ENCODE measurements around the gene VAC14.
A peak's percentile ranks its signal among the peaks of the same experiment; 100 is the strongest.

The VAC14 gene

DNA sequence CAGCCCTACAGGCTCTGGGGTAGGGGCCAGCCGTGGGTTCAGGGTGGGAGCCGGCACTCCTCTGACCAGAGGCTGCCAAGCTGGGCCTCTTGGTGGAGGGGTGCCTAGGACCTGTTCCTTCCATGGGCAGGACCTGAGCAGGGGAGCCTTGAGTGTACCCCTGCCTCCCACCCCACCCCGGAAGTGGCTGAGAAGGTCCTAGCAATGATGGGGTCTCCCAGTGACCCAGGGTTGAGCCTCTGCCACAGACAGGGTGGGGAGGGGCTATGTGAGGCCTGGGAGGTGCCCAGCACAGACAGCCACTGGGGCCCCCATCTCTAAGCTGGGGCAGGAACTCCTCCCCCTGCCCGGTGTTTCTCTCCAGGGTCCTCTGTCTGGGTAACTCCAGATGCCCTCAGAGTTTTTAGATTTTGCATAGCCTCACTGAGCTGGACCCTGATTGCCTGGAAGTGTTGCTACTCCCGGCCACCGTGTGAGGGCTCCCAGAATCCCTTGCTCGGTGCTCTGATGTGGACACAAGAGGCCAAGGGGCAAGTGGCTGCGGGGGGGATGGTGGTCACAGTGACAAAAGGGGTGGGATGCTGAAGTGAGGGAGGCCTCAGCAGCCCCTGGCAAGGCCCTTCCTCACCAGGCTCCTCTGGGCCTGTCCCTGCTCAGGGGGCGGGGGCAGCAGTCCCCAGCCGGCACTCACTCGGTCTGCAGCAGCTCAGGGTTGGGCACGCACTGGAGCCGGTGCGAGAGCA lies 108.7 kb downstream of the VAC14 start:
- no peak for DNase-seq (ENCODE audit: low spot score)

DNA sequence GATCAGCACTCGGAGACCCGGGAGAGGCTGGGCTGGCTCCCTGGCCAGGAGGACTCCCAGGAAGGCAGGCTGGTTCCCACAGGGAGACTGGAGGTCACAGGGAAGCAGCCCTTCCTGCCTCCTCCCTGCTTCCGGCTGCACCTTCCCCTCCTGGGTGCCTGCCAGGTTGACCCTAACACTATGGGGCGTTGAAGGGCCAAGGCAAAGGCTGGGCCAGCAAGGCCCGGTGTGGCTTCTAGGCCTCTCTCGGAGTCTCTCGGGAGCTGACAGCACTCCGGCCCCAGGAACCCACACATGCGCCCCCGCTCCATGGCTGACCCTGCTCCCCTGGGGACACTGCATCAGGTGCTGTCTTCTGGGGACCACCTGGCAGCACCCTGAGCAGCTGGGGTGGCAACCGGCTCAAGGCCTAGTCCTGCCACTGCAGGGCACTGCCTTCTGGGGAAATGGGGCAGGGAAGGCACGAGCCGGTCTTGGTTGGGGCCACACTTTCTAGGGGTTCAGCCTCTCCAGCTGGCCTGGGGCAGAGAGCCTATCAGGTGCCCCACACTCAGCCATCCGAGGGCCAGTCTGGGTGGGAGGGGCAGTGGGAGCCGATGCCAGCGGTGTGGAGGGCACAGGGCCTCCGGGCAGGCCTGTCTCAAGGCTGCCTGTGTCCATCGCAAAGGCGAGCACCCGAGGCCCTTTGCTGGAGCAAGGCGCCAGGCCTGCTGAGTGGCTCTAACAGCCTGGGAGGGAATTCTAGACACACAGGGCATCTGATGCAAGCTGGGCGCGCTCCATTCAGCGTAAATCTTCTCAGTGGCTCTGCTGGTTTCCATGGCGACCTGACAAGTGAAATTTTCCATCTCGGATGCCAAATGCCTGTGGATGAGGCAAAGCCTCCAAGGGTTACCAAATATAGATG lies 109.5 kb downstream of the VAC14 start:
- peak; percentile 96 for DNase-seq (ENCODE audit: low spot score)

DNA sequence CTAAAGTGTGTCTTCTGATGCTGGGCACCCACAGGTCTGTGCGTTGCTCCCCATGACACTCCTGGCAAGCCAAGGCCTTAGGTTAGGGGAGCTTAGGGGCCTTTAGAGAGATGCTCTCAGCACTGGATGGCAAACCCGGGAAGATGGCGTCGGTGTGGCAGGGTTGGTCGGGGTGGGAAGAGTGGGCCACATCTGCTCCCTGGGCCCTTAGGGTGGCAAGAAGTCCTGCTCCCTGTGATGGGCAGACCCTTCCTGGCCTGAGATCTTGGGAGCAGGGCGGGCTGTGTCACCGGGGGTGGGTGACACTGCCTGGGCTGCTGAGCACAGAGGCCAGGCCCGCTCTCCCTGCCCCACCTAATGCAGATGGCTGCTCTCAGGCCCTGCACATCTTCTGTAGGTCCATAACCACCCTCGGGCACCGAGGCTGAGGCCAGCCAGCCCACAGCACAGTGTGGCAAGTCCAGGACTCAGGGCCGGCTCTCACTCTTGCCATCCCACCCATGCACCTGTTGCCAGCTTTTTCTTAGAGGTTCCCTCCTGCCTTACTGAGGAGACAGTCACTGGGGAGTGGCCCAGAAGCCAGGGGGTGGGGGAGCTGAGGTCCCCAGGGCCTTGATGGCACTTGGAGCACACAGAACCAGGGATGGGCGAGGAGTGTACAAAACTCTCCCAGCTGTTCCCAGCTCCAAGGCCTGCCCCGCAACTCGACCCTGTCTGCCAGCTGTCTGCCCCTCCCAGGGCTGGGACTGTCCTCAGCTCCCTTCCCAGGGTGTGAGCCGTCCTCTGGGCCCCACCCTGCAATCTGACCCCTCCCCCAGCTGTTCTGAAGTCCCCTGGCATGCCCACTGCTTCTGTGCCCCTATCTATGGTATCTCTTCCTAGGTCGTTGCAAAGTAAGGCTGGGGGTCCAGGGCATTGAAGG lies 110.7 kb downstream of the VAC14 start:
- no peak for DNase-seq (ENCODE audit: low spot score)

DNA sequence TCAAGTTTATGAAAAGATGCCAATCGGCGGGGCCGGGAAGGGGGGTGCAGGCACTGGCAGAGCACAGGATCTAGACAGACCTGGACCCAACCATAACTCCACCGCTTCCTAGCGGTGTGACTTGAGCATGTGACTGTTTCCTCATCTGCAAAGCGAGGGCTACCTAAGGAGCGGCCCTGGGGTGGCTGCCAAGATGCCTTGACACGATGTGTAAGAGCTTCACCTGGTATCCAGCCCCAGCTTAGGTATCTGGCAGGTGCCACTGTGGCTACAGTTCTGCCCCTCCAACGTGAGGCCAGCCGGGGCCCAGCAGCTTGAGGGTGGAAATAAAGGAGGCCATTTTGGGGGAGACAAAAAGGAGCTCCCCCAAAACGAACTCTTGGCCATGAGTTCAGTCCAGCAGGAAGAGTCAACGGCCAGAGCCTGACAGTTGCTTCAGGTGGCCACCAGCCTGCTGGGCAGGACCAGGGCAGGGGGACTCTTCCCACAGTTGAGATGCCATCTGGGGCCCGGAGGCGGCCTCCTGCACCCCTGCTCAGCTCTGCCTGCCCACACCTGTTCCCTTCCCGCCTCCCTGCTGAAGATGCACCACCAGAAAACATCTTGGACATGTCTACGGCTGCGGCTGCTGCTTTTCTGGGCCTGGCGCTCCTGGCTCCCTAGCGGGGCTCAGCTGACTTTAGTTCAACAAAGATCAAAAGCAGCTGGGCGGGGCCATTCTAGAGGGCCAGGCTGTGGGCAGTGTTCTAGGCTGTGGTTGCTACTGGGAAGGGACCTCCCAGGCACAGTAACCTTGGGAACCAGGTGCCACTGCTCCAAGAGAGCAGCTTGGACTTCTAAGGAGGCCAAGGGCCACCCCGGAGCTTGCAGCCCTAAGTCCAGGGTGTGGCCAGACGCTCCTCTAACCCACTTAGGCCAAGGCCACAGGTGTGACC lies 111.7 kb downstream of the VAC14 start:
- DNase-seq (ENCODE audit: low spot score) = no peak

DNA sequence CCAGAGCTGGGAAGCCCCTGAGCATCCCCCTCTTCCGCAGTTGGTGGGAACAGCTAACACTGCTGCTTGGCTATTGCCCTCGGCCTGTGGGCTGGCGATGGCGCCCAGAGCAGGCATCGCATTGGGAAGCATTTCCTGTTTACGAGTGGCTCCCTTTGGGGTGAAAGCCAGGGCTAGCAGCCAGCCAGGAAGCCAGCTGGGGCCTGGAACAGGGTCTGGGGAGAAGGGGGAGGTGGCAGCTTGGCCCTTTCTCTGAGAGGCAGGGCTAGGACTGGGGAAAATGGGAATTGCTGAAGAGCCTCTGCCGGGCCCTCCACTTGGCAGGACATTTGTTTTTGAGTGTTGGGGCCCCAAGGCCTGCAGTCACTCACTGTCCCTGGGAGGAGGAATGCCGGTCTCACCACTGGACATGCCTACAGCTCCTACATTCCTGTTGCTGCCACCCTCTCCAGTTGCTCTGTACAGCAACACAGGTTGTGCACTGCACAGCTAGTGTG lies 112.7 kb downstream of the VAC14 start:
- DNase-seq (ENCODE audit: low spot score) = peak; percentile 92

DNA sequence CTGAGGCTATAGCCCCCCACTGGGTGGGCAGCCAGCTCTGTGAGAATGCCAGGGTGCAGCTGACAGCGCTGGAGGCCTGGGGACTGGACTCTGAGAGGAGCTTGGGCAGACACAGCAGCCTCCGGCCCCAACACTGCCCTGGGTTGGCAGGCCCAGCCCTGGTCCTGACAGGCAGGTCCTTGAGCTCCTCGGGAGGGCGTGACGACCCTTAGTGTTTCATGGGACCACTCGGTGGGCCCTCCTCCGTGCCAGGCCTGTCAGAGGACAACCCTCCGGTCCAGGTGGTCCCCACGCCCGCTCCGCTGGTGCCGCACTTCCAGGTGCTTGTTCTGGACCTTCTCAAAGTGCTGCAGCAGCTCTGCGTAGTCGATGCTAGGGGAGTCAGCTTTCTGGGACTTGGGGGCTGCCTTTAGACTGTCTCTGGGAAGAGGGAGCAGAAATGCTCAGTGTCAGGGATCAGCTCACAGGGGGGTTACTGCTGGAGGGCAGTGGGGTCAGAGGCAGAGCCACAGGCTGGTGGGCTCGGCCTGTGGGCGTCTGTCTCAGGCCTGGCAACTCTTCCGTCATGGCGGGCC lies 113.2 kb downstream of the VAC14 start:
- DNase-seq (ENCODE audit: low spot score) = no peak

DNA sequence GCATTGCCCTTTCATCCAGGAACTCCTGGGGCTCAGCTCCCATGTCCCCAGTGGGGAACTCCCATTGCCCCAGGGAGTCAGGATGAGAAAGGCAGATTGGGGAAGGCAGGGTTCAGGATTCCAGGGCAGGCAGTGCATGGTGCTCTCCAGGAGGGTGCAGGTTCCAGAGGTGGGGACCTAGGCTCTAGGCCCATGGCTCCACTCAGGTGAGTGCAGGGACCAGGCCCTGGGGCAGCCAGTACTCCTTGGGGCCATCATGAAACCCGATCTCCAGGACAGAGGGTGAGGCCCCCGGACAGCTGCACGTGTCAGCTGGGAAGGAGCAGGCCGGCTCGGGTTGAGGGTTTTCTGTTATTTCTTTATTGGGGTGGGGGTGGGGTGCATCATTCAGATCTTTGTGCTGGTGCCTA lies 113.9 kb downstream of the VAC14 start:
- no peak for DNase-seq (ENCODE audit: low spot score)

DNA sequence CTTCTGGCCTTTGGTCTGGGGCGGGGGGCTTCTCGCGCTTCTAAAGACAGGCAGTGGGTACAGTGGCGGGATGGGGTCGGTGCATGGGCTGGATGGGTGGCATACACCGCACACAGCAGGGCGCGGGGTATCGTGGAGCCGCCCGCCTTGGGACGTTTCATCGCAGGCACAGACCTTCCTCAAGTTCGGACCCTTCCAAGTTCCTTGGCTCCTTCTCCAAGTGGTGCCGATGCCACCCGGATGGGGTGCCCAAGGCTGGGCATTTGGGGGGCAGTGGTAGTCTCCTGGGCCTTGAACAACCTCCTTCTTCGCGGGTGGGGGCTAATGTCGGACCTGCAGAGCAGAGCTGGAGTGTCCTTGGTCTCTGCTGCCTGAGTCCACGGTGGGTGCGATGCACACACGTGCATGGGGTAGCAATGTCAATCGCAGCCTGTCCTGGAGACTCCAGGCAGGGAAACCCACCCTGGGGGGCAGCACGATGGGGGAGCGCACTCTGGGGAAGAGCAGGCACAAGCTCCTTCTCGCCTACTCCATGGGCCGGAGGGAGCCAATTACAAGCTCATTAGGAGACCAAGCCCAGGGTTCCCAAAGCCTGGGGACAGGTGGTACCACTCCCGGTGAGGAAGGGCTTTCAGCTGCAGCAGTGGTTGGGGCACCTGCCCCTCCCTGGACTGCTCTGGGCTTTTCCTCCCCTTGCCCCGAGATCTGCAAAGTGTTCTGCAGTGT lies 114.4 kb downstream of the VAC14 start:
- no peak for DNase-seq (ENCODE audit: low spot score)

DNA sequence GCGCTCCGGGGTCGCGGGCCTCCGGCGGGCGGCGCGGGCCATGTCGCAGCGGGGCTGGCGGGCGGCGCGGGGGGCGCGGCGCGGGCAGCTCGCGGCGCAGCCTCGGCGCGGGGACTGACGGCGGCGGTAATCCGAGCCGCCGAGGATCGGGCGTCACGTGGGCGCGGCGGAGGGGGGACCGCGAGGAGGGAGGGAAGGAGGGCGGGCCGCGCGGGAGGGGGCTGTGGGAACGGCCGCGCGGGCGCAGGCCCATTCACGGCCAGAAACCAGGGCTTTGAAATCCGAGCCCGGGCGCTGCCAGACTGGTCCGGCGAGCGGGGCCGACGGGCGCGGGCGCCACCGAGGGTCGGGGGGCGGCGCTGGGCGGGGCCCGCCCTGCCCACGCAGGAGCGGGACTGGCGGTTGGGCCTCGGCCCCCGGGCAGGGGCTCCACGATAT lies 115.0 kb downstream of the VAC14 start, which contains the start of gene MTSS2:
Gene MTSS2 (minus strand): TSS at position 116 of the 438 bp plus-strand sequence. CDS start 262 bp downstream, outside the sequence.
- peak; percentile 91 for DNase-seq (ENCODE audit: low spot score)

DNA sequence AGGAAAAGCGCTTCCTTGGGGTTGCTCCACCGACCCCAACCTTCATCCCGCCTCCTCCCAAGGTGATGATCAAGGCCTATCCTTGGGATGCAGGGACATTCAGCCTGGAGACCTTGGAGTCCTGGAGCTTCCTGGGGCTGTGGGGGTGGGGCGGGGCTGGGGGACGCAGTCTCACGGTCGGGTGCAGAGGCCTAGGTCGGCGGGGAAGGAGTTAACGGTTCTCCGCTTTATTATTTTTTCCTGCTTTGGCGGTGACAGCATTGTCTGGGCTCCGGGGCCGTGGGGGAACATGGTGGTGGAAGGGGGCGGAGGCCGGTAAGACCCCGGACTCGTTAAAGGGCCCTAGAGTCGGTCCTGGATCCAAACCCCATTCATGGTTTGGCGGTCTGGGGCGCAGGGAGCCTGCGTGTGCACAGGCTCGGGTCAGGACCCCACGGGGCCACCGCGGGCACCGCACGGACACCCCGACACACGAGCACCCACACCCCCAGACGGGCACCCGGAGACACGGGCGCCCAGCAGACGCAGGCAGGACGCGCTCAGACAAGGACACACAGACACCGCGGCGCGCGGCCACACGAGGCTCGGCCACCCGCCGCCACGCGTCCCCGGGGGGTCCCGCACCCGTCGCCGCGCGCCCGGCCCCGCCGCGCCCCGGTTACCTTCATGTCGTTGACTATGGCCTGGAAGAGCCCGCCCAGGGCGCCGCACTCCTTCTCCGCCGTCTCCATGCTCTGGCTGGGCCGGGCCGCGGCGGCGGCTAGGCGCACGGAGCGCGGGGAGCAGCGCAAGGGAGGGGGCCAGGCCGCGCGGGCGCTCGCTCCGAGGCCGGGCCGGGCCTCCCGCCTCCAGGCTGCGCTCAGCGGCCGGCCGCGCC lies 115.7 kb downstream of the VAC14 start:
- DNase-seq (ENCODE audit: low spot score) = no peak

DNA sequence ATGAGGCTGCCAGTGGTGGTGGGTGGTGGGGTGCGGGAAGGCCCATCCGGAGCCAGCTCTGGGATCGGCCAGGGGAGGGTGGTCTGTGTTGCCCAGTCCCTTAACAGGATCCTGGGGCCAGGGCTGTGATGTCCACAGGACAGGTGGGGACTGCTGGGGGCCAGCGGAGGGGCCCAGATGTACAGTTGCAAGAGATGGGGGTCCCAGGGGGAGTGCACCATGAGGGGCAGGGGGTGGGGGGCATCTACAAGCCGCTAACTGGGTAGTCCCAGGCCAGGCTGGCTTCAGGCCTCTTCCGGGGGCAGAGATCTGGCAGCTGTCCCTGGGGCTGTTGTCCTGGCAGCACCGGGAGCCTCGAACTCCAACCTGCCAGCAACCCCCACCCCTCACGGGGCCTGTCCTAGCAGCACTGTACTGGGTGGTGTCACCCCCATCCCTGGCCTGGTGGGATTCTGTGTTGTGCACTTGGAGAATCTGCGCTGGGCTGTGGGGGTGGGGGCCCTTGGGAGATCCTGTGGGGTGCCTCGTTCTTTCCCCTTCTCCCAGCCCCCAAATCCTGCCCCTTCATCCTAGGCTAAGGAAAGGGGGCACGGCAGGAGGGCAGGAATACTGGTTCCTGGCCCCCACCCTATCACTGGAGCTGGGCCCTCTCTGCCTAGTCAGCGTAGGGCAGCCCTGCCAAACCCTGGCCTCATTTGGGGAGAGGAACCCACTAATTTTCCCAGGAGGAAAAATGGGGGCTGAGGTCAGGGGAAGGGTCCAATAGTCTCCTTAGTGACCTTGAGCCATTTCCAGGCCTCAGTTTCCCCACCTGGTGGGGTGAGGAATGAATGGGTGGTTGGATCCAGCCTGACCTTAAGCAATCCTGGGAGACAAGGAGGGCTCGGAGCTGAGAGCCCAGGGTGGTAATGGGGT lies 116.6 kb downstream of the VAC14 start:
- no peak for DNase-seq (ENCODE audit: low spot score)

DNA sequence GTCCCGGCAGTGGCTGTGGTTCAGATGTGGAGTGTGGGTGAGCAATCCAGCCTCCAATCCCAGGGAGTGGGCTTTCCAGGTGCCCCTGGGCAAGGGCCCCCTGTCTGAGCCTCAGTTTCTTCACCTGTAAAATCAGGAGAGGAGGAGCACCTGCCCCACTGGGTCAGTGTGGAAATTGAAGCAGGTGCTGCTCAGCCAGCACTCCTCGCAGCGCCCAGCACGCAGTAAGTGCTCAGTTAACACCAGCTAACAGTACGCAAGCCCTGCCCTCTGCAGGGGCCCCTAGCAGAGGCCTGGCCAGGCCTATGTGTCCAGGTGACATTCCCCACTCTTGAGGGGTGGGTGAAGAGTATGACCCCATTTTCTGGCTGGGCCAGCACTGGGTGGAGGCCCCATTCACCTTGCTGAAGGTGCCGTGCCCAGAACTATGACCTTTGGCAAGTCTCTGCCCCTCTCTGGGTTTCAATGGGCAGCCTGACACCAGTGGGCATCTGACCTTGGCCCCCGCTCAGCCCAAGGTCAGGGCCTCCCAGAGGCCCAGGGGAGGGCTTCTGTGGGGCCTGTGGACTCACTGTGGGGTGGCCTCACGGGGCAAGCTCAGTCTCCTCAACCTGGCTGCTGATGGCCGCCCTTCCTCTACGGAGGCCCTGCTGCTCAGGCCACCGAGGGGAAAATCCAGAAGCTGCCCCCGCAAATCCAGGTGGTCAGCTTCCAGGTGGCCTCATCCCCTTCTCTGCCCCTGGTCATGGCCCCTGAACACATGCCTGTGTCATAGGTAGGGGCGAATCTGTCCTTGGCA lies 117.6 kb downstream of the VAC14 start:
- no peak for DNase-seq (ENCODE audit: low spot score)

DNA sequence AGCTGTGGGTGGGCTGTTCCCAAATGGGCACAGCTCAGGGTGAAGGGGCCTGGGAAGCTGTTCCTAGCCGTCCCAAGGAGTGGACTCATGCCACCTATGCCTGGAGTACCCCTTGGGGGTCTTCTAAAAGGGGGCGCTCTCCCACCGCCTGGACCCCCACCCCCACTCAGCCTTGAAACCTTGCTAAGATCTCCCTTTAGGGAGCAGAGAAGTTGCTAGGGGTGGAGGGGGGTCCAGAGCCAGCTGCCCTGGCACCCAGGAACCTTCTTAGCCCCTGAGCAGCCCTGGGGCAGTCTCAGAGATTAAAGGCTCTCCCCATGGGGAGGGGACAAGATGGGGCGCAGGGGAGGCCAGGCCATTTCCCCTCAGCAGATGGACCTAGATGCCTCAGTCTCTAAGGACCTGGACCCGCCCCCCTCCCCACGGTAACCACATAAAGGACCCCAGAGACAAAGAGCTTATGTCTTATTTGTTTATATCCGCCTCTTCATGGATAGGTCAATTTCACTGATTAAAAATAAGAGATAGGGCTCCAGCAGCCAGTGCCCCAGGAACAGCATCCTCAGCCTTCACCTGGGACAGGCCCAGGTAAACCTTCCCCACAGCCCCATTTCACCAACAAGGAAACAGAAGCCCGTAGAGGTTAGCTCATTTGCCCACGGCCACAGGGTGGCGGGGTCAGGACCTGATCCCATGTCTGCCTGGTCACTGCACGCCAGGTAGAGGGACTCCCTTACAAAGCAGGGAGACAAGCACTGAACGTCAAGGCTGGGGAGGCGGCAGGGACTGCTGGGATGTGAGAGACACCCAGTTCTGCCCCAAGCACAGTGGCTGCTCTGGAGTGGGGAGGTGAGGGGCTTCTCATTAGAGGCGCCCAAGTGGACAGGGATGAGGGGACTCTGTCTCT lies 118.5 kb downstream of the VAC14 start:
- no peak for DNase-seq (ENCODE audit: low spot score)

DNA sequence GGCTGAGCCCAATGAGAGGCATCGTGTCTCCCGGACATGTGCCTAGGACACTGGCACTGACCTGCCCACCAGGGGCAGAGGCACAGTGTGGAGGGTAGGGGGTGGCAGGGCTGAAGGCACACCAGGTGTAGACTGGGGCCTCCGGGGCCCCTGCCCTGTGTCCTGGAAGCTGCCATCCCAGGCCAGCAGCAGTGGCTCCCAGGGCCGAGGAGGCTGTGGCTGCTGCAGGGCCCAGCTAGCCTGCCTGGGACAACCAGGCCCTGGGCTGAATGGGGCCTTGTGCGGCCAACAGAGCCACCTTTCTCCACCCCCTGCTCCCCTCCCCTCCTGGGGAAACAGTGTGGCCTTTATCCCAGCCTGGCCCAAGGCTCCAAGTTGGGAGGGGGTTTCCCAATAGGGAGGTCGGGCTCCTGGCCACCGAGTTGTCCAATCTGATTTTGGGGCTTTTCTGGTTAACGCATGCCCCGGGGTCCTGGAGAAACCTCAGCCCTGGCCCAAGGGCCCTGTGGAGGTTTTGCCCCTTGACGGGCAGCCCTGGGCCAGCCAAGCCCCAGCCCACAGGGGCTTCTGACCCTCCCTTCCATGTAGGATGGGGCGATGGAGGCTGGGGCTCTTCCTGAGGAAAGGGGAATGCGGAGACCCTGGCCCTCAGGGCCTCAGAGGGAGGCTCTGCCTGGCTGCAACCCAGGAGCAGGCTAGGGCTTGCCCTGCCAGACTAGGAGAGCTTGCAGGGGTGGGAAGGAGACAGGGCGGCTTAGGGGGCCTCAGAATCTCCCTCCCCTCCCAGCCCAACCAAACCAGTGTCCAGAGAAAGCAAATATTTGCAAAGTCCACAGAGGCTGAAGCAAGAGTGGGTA lies 119.3 kb downstream of the VAC14 start:
- DNase-seq (ENCODE audit: low spot score) = peak; percentile 94

Measured in Ammon's horn (tissue), 1 donor.